Mammary epithelial cell (primary cell): ENCODE results near the gene RASSF5.

Experiments
- CTCF ChIP-seq, 2 donors: IDR thresholded peaks in 1 of 2; conservative IDR thresholded peaks in 1 of 2; 2 replicates each; pipeline ENCODE4 v1.5.1; 2011 to 2012; ENCODE audit warnings: inconsistent platforms in 2 of 2, low read length in 2 of 2, mild to moderate bottlenecking in 2 of 2, control low read depth in 1 of 2, low read depth in 1 of 2; ENCODE audit not compliant: insufficient read depth in 1 of 2; ENCODE audit errors: extremely low read depth in 1 of 2
- EZH2 ChIP-seq: IDR thresholded peaks from 2 replicates; pipeline ENCODE4 v1.6.1; 2012; ENCODE audit warnings: low read length, inconsistent platforms, borderline replicate concordance

GRCh38 chr1:206470692-206471414, 36.5 kb upstream of the RASSF5 start:
- TF ChIP-seq CTCF (conservative IDR thresholded peaks at IDR 0.05 in 1 of 2, IDR thresholded peaks at IDR 0.05 in 1 of 2; ENCODE audit: extremely low read depth in 1 of 2, insufficient read depth in 1 of 2, low read depth in 1 of 2, low read length in 2 of 2): no peak
- no peak for TF ChIP-seq EZH2
